HG03571 (cell line): ENCODE results near the gene TMEM42.
A peak's percentile ranks its signal among the peaks of the same experiment; 100 is the strongest.
"Not testable (repeated sequence)": the region's sequence is repeated elsewhere in the genome, so short reads cannot be mapped to it uniquely, and the experiment has no call there.

ENCODE experiments used
- ATAC-seq: cut with Tn5 transposase; IDR thresholded peaks from one replicate; pipeline ENCODE4 v1.9.1; 2021; ENCODE audit not compliant: unreplicated experiment

Gene TMEM42

DNA sequence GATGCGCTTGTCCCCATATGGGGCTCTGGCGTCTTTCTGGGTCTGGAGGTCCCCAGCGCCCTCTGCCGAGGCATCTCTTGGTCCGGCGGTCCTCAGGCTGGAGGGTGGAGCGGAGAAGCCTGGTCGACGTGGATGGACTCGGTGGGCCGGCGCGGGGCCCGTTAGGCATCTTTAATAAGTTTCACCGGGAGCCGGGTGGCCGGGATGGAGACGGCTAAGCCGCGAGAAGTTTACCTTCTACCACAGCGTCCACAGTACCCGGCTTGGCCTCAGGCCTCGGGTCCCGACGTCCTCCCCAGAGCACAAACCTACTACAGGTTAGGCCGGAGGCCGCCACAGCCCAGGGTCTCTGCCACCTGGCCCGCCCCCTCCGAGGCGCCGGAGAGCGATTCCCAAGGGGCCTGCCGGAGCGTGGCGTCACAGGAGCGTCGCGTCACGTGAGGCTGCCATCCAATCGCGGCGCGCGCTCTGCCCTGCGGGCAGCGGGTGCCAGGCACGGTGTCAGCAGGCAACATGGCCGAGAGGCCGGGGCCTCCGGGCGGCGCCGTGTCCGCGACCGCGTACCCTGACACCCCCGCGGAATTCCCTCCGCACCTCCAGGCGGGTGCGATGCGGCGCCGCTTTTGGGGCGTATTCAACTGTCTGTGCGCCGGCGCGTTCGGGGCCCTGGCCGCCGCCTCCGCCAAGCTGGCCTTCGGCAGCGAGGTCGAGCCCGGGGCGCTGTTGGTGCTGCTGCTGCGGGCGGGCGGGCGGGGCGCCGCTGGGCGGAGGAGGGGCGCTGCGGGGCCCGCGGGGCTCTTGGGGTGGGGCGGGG is at the start of gene TMEM42:
Gene TMEM42, plus strand, starts transcription at position 501 of the 814 bp plus-strand sequence. Its CDS starts 13 bp downstream, at position 514.
- ATAC-seq = peak; percentile 91

GRCh38 chr3:44814751-44815150 is 47.0 kb upstream of the TMEM42 start:
- no peak for ATAC-seq

DNA sequence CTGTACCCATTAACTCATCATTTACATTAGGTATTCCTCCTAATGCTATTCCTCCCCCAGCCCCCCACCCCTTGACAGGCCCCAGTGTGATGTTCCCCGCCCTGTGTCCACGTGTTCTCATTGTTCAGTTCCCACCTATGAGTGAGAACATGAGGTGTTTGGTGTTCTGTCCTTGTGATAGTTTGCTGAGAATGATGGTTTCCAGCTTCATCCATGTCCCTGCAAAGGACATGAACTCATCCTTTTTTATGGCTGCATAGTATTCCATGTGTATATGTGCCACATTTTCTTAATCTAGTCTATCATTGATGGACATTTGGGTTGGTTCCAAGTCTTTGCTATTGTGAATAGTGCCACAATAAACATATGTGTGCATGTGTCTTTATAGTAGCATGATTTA is 45.4 kb upstream of the TMEM42 start:
- ATAC-seq = not testable (repeated sequence)

GRCh38 chr3:44821206-44821605 is 40.5 kb upstream of the TMEM42 start:
- ATAC-seq = not testable (repeated sequence)

DNA sequence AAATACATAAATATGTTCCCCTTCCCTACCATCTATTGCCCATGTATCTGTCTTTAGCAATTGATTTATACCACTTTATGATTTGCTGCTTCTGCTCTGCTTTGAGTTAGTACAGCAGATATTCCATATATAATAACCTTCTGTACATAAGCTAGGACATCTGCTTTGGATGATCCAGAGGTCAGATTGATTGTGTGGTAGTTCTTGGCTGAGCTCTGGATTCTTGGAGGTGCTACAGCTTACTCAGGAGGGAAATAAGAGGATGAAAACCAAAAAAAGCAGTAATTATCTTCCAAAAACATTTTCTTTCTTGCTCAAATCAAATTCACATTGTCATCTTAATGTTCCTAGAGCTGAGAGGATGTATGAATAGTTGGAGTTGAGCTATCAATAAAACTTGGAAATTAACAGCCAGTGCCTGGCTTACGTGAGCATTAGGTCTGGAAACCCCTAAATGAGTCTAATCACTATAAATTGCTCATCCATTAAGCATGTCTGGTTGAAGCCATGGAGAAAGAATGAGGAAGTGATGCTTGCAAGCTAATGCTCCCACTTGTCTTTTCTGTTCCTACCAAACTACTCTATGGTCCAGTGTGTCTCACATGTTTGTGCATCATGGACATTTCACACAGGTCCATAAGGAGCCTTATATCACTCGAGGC is 36.3 kb upstream of the TMEM42 start:
- ATAC-seq = no peak

DNA sequence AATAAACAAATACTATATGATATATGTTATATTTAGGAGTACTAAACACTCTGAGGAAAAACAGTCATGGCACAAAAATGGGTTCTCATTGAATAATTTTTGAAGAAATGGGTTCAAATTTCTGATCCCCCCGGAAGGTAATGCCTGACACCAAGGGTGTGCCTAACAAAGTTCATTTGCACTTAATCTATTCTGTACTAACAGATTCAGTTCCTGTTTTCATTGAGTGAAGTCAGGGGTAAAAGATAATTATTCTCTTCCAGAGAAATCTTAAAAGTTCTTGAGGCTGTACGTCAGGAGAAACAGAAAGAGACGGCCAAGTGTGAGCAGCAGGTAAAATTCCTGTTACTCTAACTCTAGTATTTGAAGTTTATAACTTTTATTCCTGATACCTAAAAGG is 34.5 kb upstream of the TMEM42 start:
- no peak for ATAC-seq

- ATAC-seq = no peak
Measured at GRCh38 chr3:44831232-44831631, 30.5 kb upstream of the TMEM42 start.

- no peak for ATAC-seq
Measured at GRCh38 chr3:44832032-44832431, 29.7 kb upstream of the TMEM42 start.

DNA sequence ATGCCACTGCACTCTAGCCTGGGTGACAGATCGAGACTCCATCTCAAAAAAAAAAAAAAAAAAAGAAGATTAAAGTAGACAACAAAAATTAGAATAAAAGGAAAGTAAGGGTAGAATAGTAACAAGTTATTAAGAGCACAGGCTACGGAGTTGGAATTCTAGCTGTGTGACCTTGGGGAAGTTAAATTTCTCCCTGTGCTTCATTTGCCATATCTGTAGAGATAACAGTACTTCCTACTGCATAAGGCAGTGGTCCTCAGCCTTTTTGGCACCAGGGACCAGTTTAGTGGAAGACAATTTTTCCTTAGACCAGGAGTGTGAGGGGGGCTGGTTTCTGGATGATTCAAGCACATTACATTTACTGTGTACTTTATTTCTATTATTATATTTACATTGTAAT is 28.7 kb upstream of the TMEM42 start:
- no peak for ATAC-seq

DNA sequence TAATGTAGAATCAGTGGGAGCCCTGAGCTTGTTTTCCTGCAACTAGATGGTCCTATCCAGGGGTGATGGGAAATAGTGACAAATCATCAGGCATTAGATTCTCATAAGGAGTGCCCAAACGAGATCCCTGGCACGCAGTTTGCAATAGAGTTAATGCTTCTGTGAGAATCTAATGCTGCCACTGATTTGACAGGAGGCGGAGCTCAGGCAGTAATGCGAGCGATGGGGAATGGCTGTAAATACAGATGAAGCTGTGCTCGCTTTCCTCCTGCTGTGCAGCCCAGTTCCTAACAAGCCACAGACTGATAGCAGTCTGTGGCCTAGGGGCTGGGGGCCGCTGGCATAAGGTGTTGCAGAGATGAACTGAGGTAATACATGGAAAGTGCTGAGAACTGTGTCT is 28.3 kb upstream of the TMEM42 start:
- ATAC-seq = no peak

- no peak for ATAC-seq
Measured at GRCh38 chr3:44835684-44836083, 26.0 kb upstream of the TMEM42 start.

DNA sequence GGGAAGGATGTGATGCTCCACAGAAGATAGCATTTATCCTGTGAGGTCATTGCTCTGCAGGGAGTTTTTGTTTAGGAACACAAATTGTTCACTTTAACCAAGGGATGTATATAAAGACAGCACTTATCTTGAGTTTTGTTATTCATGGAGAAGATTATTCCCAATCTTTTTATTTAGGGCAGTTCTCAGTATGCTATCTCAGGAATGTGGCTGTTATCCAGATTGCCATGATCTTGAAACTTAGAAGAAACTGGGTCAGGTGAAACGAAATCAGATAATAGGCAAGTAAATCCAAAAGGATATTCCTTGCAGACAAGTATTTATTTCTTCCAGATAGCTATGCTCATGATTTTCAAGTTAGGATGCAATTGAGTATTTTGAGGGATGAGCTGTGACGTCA is 19.3 kb upstream of the TMEM42 start:
- no peak for ATAC-seq

- ATAC-seq = no peak
Measured at GRCh38 chr3:44845528-44846520, 15.9 kb upstream of the TMEM42 start.

- ATAC-seq = no peak
Measured at GRCh38 chr3:44848634-44849033, 13.1 kb upstream of the TMEM42 start.

- ATAC-seq = not testable (repeated sequence)
Measured at GRCh38 chr3:44856663-44857062, 5.0 kb upstream of the TMEM42 start.

DNA sequence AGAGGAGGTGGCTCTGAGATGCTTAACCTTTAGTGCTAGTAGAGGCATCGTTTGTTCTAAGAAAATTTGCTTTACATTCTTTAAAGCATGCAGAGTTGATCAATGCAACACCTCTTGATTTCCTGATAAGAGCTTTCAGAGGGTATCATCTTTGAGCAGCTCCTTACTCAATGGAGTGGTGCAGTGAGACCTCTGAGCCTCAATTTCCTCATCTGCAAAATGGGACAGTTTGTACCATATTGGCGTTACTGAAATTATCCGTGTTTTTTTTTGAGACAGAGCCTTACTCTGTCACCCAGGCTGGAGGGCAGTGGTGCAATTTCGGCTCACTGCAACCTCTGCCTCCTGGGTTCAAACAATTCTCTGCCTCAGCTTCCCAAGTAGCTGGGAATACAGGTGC is 1.6 kb upstream of the TMEM42 start:
- ATAC-seq = no peak

DNA sequence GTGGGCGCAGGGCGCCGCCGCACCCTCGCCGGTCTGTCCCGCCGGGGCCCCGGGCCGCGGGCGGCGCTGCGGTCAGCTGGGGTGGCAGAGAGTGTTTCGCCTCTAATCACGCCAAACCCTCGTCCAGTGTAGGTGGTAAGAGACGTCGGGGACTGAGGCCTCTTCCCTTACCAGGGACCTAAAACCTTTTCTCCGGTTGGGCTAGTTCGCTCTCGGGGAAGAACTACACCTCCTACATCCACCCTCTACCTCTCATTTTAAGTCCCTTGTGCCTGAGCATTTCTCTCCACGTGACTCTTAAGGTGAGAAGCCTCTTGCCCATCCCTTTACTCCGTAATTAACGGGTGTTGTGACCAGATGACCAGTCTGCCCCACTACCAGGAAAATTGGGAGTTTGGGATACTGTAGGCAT is 520 bp downstream of the TMEM42 start:
- peak; percentile 34 for ATAC-seq

- no peak for ATAC-seq
Measured at GRCh38 chr3:44865272-44866035, 3.7 kb downstream of the TMEM42 start.

DNA sequence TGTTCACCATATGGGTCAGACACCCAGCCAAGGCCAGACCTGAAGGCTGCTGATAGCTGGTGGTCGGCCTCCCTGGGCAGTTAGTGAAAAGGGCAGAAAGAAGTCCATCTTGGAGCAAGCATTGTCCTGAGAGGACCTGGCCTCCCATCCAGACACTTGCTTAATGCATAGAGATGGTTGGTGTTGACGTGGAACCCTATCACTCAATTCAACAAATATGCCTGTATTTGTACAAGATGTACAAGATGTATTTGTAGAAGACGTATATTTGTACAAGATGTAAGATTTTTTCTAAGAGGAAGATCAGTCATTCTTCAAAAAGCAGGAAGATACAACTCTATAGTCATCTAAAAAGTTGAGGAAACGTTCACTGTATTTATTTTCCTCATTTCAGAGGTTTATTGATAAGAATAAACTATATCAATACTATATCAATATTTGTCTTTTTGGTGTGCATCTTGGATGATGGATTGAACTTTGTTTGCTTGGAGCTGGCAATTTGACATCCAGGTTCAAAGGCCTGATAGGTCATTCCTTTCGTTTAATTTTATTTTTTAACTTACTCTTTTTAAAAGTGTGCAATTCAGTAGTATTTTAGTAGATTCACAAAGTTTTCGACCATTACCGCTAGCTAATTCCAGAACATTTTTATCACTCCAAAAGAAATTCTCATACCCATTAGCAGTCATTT is 5.9 kb downstream of the TMEM42 start:
- no peak for ATAC-seq
